K562 (cell line): ENCODE measurements around the gene DEF6. TPM values are rescaled to one million over a fixed set of nuclear protein-coding genes. Genes with fewer than 3 reads are reported as not detected.
A peak's percentile ranks its signal among the peaks of the same experiment; 100 is the strongest.

Source experiments
- ELF1 ChIP-seq: fragments of 200-800 bp; sonication (Bioruptor generic); IDR thresholded peaks from 2 replicates; pipeline ENCODE4 v1.6.1; 2016; ENCODE audit warnings: missing genetic modification characterization, missing compliant biosample characterization
- FIP1L1 ChIP-seq: fragments of 200-400 bp; formaldehyde crosslinking; IDR thresholded peaks from 2 replicates; pipeline ENCODE4 v1.6.1; 2018; ENCODE audit warnings: mild to moderate bottlenecking, low read depth, low read length; ENCODE audit not compliant: poor library complexity, severe bottlenecking
- FOSL1 ChIP-seq: fragments of 200-800 bp; sonication (Bioruptor generic); conservative IDR thresholded peaks from 2 replicates; pipeline ENCODE4 v1.6.1; 2016; ENCODE audit warnings: missing genetic modification characterization, missing compliant biosample characterization
- HDGF ChIP-seq: fragments of 450-650 bp; IDR thresholded peaks from 2 replicates; pipeline ENCODE4 v1.6.1; 2016
- KLF1 ChIP-seq: fragments of 450-650 bp; IDR thresholded peaks from 2 replicates; pipeline ENCODE4 v1.6.1; 2016; ENCODE audit warnings: missing genetic modification characterization, missing compliant biosample characterization
- KLF10 ChIP-seq: fragments of 250-450 bp; sonication (Bioruptor Pico); IDR thresholded peaks from 2 replicates; pipeline ENCODE4 v1.6.1; 2021; ENCODE audit warnings: matching md5 sums
- KLF16 ChIP-seq: IDR thresholded peaks from 2 replicates; pipeline ENCODE4 v1.6.1; 2016; ENCODE audit warnings: antibody characterized with exemption
- MYC ChIP-seq, 2 experiments: fragments of 250-450 bp in 1 of 2; sonication (Bioruptor Pico) in 1 of 2; IDR thresholded peaks; 2 replicates each; pipeline versions ENCODE4 v1.5.1 to v1.6.1; 2012 to 2021; ENCODE audit warnings: low read depth in 2 of 2, borderline replicate concordance in 1 of 2, improper control_type of control experiment in 1 of 2, low read length in 1 of 2, mild to moderate bottlenecking in 1 of 2, moderate library complexity in 1 of 2
- PHF8 ChIP-seq: fragments of 200-600 bp; sonication (generic); IDR thresholded peaks from 2 replicates; pipeline ENCODE4 v1.6.1; 2012; ENCODE audit warnings: mixed run types, mild to moderate bottlenecking, inconsistent platforms, low read length, moderate library complexity, borderline replicate concordance
- SMAD4 ChIP-seq: fragments of 250-450 bp; sonication (Bioruptor Pico); conservative IDR thresholded peaks from 2 replicates; pipeline ENCODE4 v1.8.0; 2021; ENCODE audit warnings: inconsistent platforms, mild to moderate bottlenecking, moderate library complexity
- TCF7 ChIP-seq: sonication (generic); IDR thresholded peaks from 2 replicates; pipeline ENCODE4 v1.6.1; 2016; ENCODE audit warnings: antibody characterized with exemption, borderline replicate concordance
- ZC3H11A ChIP-seq: IDR thresholded peaks from 2 replicates; pipeline ENCODE4 v1.6.1; 2012; ENCODE audit warnings: low read depth, low read length, improper control_type of control experiment
- ZNF445 ChIP-seq: fragments of 250-450 bp; sonication (Bioruptor Pico); IDR thresholded peaks from 2 replicates; pipeline ENCODE4 v1.4.0; 2020; ENCODE audit warnings: low read depth, mild to moderate bottlenecking, moderate library complexity
- ZNF507 ChIP-seq: conservative IDR thresholded peaks from 2 replicates; pipeline ENCODE4 v1.6.1; 2017; ENCODE audit warnings: missing genetic modification characterization, missing compliant biosample characterization
- polyA plus RNA-seq, 8 experiments: library from polyadenylated mRNA; depleted of rRNA in 4 of 8; stranded (reverse) in 5 of 8; unstranded in 3 of 8; fragments of >200 nt; fragmentation: Nextera tagmentation in 2 of 8; fragmentation: Illumina TruSeq in 1 of 8; extraction: Ambion mirVana in 2 of 8; extraction: Trizol in 1 of 8; gene quantifications; 2 replicates each; pipeline versions ENCODE4 v1.2.1 to v1.2.3, GENCODE V29; 2011 to 2014; ENCODE audit warnings: inconsistent platforms in 1 of 8, missing spikeins in 1 of 8
- total RNA-seq, 7 experiments: library from RNA; depleted of rRNA in 6 of 7; stranded (reverse); fragments of >200 nt in 6 of 7; fragmentation: Illumina TruSeq in 2 of 7; extraction: Trizol in 2 of 7; gene quantifications; 2 replicates each; pipeline versions ENCODE4 v1.2.1 to v1.2.3, GENCODE V29; 2011 to 2021; ENCODE audit warnings: low replicate concordance in 1 of 7
- TF ChIP-seq, protein P1 (sequence below): fragments of 200-800 bp; sonication (Bioruptor generic); IDR thresholded peaks from 2 replicates; pipeline ENCODE4 v1.6.1; 2017; ENCODE audit warnings: missing genetic modification characterization, missing compliant biosample characterization
- TF ChIP-seq, protein P2 (sequence below): fragments of 250-450 bp; sonication (Bioruptor Pico); IDR thresholded peaks from 2 replicates; pipeline ENCODE4 v1.4.0; 2020; ENCODE audit warnings: mild to moderate bottlenecking, moderate library complexity, borderline replicate concordance
- TF ChIP-seq, protein P3 (sequence below): fragments of 250-450 bp; sonication (Bioruptor Pico); IDR thresholded peaks from 2 replicates; pipeline ENCODE4 v1.9.0; 2021; ENCODE audit warnings: mild to moderate bottlenecking, inconsistent platforms
- TF ChIP-seq, protein P4 (sequence below): sonication (generic); formaldehyde crosslinking; IDR thresholded peaks from 2 replicates; pipeline ENCODE4 v1.9.0; 2022; ENCODE audit warnings: mild to moderate bottlenecking, missing genetic modification reagents
- TF ChIP-seq, protein P5 (sequence below): fragments of 250-450 bp; sonication (Bioruptor Pico); IDR thresholded peaks from 2 replicates; pipeline ENCODE4 v1.8.0; 2021; ENCODE audit warnings: mild to moderate bottlenecking, moderate library complexity

DEF6 gene
- total and polyA plus RNA-seq, 9 of the 15 experiments (the other 6 are each of a cell fraction or from before 2014, with no cell fraction given), result 1.3 to 44.6 (median 22.7) TPM

DNA sequence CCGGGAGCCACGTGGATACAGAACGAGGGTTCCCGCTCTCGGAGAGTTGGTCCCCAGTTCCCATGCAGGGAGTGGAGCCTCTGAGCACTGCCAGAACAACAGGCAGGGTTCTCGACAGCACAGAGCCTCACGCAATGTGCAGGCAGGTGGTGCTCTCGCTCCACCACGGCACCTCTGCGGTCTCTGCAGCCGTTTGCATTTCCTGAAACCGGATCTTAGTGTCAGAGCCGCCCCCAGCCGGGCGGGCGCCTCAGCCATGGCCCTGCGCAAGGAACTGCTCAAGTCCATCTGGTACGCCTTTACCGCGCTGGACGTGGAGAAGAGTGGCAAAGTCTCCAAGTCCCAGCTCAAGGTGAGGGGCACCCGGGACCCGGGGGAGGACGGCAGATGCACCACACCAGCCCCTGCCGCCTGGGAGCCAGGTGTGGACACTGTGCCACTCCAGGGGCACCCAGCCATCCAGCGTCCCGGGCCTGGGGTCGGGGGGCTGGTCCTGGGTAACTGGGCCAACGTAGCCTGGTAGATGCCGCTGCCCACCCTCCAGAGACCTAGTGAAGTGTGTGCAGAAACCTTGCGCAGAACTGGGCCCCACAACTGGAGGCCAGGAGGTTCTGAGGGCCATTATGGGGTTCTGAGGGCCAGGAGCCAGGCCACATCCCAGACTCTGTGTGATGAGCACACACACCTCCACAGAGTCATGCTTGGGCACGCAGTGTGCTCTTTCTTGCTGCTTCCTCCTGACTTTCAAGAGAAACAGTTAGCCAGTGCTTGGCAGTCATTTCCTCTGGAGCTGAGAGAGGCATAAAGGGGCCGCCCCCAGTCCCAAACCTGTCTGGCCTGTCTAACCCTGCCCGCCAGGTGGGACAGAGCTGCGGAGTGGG, at the start of gene DEF6 (continued):
- no peak for TF ChIP-seq ZNF507
- no peak for TF ChIP-seq KLF10 (CRISPR knock-in tag)
- TF ChIP-seq, protein P1, sequence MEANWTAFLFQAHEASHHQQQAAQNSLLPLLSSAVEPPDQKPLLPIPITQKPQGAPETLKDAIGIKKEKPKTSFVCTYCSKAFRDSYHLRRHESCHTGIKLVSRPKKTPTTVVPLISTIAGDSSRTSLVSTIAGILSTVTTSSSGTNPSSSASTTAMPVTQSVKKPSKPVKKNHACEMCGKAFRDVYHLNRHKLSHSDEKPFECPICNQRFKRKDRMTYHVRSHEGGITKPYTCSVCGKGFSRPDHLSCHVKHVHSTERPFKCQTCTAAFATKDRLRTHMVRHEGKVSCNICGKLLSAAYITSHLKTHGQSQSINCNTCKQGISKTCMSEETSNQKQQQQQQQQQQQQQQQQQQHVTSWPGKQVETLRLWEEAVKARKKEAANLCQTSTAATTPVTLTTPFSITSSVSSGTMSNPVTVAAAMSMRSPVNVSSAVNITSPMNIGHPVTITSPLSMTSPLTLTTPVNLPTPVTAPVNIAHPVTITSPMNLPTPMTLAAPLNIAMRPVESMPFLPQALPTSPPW (CRISPR knock-in tag), result peak; percentile 76
- TF ChIP-seq FOSL1 (tag), result no peak
- TF ChIP-seq MYC (IDR thresholded peaks at IDR 0.05; ENCODE audit: low read depth, low read length), result peak; percentile 86
- no peak for TF ChIP-seq MYC (CRISPR knock-in tag; IDR thresholded peaks at IDR 0.05; ENCODE audit: borderline replicate concordance, low read depth)
- peak; percentile 83 for TF ChIP-seq PHF8
- TF ChIP-seq, protein P2, sequence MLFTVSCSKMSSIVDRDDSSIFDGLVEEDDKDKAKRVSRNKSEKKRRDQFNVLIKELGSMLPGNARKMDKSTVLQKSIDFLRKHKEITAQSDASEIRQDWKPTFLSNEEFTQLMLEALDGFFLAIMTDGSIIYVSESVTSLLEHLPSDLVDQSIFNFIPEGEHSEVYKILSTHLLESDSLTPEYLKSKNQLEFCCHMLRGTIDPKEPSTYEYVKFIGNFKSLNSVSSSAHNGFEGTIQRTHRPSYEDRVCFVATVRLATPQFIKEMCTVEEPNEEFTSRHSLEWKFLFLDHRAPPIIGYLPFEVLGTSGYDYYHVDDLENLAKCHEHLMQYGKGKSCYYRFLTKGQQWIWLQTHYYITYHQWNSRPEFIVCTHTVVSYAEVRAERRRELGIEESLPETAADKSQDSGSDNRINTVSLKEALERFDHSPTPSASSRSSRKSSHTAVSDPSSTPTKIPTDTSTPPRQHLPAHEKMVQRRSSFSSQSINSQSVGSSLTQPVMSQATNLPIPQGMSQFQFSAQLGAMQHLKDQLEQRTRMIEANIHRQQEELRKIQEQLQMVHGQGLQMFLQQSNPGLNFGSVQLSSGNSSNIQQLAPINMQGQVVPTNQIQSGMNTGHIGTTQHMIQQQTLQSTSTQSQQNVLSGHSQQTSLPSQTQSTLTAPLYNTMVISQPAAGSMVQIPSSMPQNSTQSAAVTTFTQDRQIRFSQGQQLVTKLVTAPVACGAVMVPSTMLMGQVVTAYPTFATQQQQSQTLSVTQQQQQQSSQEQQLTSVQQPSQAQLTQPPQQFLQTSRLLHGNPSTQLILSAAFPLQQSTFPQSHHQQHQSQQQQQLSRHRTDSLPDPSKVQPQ (CRISPR knock-in tag), result no peak
- peak; percentile 44 for TF ChIP-seq FIP1L1
- TF ChIP-seq KLF16, result peak; percentile 63
- peak; percentile 16; the same call in 1 of the 2 replicates for TF ChIP-seq ZC3H11A
- TF ChIP-seq ZNF445, result no peak
- TF ChIP-seq TCF7, result peak; percentile 89; the same call in 1 of the 2 replicates
- TF ChIP-seq KLF1 (tag), result no peak
- TF ChIP-seq, protein P3, sequence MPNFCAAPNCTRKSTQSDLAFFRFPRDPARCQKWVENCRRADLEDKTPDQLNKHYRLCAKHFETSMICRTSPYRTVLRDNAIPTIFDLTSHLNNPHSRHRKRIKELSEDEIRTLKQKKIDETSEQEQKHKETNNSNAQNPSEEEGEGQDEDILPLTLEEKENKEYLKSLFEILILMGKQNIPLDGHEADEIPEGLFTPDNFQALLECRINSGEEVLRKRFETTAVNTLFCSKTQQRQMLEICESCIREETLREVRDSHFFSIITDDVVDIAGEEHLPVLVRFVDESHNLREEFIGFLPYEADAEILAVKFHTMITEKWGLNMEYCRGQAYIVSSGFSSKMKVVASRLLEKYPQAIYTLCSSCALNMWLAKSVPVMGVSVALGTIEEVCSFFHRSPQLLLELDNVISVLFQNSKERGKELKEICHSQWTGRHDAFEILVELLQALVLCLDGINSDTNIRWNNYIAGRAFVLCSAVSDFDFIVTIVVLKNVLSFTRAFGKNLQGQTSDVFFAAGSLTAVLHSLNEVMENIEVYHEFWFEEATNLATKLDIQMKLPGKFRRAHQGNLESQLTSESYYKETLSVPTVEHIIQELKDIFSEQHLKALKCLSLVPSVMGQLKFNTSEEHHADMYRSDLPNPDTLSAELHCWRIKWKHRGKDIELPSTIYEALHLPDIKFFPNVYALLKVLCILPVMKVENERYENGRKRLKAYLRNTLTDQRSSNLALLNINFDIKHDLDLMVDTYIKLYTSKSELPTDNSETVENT (CRISPR knock-in tag), result no peak
- peak; percentile 98 for TF ChIP-seq ELF1 (tag)
- TF ChIP-seq SMAD4, result peak; percentile 81
- TF ChIP-seq HDGF, result 0 out of 2 replicates have a peak, but pooled peaks have one; percentile 14
- TF ChIP-seq, protein P4, sequence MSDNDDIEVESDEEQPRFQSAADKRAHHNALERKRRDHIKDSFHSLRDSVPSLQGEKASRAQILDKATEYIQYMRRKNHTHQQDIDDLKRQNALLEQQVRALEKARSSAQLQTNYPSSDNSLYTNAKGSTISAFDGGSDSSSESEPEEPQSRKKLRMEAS (CRISPR knock-in tag), result peak; percentile 92
- TF ChIP-seq, protein P5, sequence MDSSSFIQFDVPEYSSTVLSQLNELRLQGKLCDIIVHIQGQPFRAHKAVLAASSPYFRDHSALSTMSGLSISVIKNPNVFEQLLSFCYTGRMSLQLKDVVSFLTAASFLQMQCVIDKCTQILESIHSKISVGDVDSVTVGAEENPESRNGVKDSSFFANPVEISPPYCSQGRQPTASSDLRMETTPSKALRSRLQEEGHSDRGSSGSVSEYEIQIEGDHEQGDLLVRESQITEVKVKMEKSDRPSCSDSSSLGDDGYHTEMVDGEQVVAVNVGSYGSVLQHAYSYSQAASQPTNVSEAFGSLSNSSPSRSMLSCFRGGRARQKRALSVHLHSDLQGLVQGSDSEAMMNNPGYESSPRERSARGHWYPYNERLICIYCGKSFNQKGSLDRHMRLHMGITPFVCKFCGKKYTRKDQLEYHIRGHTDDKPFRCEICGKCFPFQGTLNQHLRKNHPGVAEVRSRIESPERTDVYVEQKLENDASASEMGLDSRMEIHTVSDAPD (CRISPR knock-in tag), result no peak
